Measurements from ENCODE around the gene GOLGA2. TPM values are rescaled to one million over a fixed set of nuclear protein-coding genes. Genes with fewer than 3 reads are reported as not detected.

GOLGA2 gene
- total RNA-seq: 114 and 116 TPM in 2 replicates

- DNase-seq (ENCODE audit: low read depth): peak; percentile 84
- H3K4me3 ChIP-seq (ENCODE audit: low read depth, low read length): peak within 1 kb of the TSS; percentile 99
- no peak for TF ChIP-seq CTCF (IDR thresholded peaks at IDR 0.05; ENCODE audit: insufficient read depth, low read depth, low read length)
Observed at GRCh38 chr9:128275198-128276007, at the start of gene GOLGA2. TSS of gene GOLGA2 (minus strand) at chr9:128276007. CDS start at chr9:128275976, 31 bp downstream.

- TF ChIP-seq CTCF (IDR thresholded peaks at IDR 0.05; ENCODE audit: insufficient read depth, low read depth, low read length): no peak
- H3K4me3 ChIP-seq (ENCODE audit: low read depth, low read length): no peak overlapping the region
- DNase-seq (ENCODE audit: low read depth): no peak
Observed at GRCh38 chr9:128324401-128324800, 48.6 kb upstream of the GOLGA2 start.

GRCh38 chr9:128323791-128324190, 48.0 kb upstream of the GOLGA2 start:
- no peak for DNase-seq (ENCODE audit: low read depth)
- no peak for TF ChIP-seq CTCF (IDR thresholded peaks at IDR 0.05; ENCODE audit: insufficient read depth, low read depth, low read length)

GRCh38 chr9:128323212-128323730, 47.5 kb upstream of the GOLGA2 start:
- peak; percentile 70 for DNase-seq (ENCODE audit: low read depth)
- H3K4me3 ChIP-seq (ENCODE audit: low read depth, low read length): peak overlapping the region; percentile 97
- no peak for TF ChIP-seq CTCF (IDR thresholded peaks at IDR 0.05; ENCODE audit: insufficient read depth, low read depth, low read length)

More at GRCh38 chr9:128323791-128324190, 48.0 kb upstream of the GOLGA2 start:
- H3K4me3 ChIP-seq (ENCODE audit: low read depth, low read length): peak overlapping the region; percentile 97

- no peak for TF ChIP-seq CTCF (IDR thresholded peaks at IDR 0.05; ENCODE audit: insufficient read depth, low read depth, low read length)
- peak within 1 kb of the TSS; percentile 97 for H3K4me3 ChIP-seq (ENCODE audit: low read depth, low read length)
- DNase-seq (ENCODE audit: low read depth): peak; percentile 97
Observed at GRCh38 chr9:128322404-128323211, 46.8 kb upstream of the GOLGA2 start, which contains the start of the genes COQ4 and TRUB2. TSS of gene COQ4 (plus strand) at chr9:128322839. CDS start at chr9:128322859, 20 bp downstream. TSS of gene TRUB2 (minus strand) at chr9:128322447. CDS start at chr9:128322408, 39 bp downstream.

- H3K4me3 ChIP-seq (ENCODE audit: low read depth, low read length): peak overlapping the region; percentile 97
- no peak for DNase-seq (ENCODE audit: low read depth)
- TF ChIP-seq CTCF (IDR thresholded peaks at IDR 0.05; ENCODE audit: insufficient read depth, low read depth, low read length): no peak
Observed at GRCh38 chr9:128321879-128322403, 46.1 kb upstream of the GOLGA2 start.
